Activated CD8-positive, alpha-beta memory T cell treated with anti-CD3 and anti-CD28 coated beads, Interleukin-2, amount 50 U/mL, for 24 hours (primary cell): ENCODE data around the gene SYT8.
A peak's percentile ranks its signal among the peaks of the same experiment; 100 is the strongest.
"Not testable (repeated sequence)": the region's sequence is repeated elsewhere in the genome, so short reads cannot be mapped to it uniquely, and the experiment has no call there.

Experiments used
- DNase-seq: peaks from one replicate; pipeline ENCODE4 v3.0.0-alpha.2; 2020; ENCODE audit errors: extremely low read depth

The SYT8 gene

DNA sequence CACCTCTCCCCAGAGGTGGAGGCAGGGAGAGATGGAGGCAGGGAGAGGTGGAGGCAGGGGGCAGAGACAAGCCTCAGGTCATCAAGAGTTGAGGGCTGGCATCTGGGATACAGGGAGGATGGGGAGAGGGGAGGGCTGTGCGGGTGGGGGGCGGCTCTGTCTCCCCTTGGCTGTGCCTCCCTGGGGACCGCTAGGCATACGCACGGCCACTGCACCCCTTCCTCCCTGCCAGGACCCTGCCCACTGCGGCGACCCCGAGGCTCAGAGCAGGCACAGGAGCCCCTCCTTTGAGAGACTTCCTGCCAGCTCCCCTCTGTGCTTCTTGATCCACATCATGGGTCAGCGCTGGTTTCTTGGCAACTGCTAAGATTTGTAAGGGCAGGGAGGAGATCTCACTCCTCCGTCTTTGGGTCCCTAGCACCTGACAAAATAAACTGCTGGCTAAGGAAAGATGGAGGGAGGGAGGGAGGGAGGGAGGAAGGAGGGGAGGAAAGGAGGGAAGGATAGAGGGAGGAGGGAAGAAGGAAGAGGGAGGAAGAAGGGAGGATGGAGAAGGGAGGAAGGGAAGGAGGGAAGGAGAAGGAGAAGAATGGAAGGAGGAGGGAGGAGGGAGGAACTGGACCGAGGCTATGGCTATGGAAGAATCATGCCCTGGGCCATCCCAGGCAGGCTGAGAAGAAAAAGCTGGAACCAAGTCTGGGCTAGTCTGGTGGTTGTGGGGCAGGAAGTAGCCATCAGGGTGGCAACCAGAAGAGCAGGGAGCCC, 38.4 kb downstream of the SYT8 start:
- DNase-seq: no peak

DNA sequence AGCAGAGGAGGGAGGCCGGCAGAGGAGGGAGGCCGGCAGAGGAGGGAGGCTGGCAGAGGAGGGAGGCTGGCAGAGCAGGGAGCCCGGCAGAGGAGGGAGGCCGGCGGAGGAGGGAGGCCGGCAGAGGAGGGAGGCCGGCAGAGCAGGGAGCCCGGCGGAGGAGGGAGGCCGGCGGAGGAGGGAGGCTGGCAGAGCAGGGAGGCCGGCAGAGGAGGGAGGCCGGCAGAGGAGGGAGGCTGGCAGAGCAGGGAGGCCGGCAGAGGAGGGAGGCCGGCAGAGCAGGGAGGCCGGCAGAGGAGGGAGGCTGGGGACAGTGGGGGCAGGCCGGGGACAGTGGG, 39.0 kb downstream of the SYT8 start:
- DNase-seq: not testable (repeated sequence)

DNA sequence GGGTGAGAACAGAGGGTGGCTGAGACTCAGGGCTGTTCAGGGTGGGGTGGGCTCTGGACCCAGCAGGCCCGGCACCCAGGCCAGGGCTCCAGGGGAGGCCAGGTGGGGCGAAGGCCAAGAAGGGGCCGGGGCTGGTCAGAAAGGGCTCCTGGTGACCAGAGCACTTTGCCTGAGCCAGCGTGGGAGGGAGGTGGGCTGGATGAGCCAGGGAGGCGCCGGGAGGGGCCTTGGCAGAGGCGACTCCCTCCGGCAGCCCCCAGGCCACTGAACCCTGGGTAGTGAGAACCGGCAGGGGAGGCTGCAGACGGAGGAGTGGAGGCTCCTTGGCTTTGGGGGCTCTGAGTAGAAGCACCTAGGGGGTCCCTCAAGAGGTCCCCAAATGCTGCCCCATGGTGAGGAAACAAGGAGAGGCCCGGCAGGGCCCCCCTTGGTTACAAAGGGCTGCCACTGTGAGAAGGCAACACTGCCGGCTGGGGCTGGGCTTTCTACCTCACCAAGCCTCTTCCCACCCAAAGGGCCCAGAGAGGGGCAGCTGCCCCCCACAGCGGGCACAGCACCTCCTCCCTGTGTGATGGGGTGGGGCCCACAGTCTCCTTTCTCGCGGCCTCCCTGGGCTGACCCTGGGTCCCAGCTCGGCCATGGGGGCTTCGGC, 39.8 kb downstream of the SYT8 start:
- DNase-seq: not testable (repeated sequence)

DNA sequence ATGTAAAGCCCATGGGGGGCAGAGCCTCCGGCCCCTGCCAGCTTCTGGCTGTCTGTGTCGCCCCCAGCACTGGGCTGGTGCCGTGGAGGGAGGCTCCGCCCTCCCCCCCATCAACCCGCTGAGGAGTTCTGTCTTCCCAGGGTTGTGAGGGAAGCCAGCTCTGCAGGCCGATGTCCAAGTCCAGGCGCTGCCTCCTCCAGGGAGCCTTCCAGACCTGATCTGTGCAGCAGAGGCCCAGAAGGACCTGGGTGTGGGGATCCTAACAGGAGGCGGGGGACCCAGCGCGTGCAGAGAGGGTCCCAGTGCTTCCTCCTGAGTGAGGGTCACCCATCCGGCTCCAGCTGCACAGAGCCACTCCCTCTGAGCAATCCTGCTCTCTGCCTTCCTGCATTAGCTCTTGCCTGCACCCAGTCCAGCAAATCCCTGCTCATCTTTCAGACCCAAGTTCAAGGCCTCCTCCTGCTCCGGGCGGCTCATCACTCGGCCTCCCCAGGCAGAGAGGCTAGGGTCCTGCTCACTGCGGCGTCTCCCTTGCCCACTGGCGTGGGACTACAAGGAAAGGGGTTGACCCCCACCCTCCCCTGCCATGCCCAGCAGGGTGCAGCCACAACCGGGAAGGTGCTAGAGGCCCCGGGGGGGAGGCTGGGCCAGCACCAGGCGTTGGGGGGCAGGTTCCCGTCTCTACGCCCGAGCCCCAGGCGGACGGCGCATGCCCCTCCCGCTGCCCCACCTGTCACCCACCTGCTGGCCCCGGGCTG, 40.5 kb downstream of the SYT8 start:
- DNase-seq: no peak

DNA sequence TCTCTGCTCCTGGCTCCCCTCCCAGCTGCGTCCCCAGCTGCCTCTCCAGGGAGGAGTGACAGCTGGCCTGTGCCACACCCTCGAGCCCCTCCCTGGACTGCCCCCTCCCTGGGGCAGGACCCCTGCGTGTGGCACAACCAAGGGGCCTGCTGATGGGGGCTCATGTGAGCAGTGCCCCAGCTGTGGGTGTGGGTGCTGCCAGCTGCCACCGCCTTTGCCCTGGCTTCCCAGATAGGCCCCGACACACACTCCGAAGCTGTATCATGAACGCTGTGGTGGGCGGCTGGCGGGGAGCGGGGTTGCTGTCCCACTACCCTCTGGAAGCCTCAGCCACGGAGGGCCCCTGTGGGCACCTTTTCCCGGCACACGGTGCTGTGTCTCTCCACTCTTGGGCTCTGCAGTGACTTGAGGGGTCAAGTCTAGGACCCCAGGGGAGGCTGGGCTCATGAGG, 41.1 kb downstream of the SYT8 start:
- not testable (repeated sequence) for DNase-seq

DNA sequence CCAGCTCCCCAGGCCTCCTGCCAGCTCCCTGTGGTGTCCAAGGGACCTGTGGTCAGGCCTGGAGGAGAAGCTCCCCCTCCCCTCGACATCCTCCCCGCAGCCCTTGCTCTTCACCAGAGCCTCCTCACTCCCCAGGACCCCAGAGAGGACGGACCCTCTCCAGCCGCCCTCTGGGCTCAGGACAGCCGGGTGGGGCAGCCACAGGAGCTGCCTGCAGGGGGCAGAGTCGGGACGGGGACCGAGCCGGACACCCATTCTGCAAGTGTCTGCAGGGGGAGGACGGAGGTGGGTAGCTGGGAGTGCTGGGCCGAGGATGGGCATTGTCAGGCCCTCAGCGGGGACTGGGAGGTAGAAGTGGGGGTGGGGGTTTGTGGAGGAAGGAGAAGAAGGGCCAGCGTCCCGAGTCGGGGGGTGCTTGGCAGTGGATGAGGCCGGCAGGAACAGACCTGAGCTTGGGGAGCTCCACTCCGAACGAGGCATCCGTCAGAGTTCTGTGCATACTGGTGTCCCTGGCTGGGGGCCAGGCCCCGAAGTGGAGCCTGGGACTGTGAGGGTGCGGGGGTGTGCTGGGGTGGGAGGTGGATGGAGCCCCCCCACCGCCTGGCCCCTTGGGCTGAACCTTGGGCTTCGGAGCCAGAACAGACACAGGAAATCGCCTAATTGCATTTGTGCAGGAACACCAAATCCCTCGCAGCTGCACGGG, 41.7 kb downstream of the SYT8 start:
- no peak for DNase-seq

DNA sequence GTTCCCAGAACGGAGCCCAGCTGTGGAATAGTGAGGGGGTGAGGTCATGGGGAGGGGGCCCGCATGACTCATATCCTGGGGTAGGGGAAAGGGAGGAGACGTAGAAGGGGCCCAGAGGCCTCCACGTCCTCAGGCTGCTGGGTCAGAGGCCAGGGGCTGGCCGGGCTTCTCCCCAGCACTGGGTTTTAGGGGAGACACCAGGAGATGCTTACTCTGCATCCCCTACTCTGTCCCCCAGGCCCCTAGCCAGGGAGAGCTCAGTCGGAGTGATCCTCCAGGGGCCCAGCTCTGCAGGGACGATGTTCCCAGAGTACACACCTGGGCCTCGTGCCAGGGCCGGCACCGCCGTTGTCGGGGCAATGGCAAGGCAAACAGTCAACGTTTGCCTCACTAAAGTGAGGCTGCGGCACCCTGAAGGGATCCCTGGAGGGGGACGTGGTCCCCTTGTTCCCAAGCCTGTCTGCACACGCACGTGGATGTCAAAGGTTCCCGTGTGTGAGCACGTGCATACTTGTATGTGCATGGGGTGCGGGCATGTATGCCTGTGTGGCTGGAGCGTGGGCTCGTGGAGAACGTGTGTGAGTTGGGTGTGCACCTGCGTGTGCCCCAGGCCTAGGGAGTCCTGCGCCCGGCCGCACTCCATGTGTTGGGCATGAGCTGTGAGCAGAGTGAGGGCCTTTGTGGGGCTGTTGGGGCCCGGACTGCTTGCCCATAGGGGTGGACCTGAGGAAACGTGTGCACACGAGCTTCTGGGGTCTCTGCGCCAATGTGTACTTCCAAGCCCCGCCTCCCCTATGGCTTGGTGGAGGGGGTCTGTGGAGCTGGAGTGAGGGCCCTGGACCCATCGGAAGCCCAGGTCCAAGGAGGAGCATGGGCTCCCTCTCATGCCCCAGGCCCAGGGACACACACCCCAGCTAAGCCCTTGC, 42.7 kb downstream of the SYT8 start:
- DNase-seq: no peak

DNA sequence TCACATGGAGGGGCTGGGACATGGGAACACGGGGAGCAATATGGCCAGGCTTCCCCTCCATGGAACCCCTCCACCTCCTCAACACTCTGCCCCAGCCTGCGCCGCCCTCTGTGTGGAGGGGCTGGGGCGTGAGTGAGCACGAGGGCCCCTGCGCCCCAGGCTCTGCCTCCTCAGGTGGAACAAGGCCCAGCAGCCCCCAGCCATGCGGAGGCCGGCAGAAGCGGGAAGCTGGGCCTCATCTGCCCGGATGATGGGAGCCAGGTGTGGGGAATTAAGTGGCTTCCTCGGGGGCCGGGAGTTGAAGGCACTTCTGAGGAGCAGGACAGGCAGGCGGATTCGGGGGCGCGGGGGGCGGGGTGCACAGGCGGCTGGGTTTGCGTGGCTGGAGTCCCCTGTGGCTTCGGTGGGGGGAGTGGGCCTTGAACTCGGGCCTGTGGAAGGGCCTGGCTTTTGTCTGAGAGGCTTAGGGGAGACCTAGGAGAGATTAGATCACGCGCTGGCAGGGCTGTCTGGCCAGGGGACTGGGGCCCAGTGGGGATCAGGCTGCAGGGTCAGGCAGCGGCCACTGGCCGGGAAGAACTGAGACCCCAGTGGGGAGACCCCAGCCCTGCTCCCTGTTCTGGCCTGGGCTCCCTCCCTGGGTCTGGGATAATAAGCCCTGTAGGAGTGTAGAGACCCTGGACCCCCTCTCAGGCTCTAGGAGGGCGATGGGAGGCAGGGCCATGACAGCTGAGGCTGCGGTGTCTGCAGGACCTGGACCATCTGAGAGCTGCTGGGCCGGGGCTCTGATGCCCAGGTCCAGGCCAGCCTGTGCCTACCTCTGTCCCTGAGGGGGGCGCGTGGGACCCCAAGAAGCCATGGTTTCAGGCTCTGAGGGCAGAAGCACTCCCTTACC, 43.6 kb downstream of the SYT8 start:
- no peak for DNase-seq

DNA sequence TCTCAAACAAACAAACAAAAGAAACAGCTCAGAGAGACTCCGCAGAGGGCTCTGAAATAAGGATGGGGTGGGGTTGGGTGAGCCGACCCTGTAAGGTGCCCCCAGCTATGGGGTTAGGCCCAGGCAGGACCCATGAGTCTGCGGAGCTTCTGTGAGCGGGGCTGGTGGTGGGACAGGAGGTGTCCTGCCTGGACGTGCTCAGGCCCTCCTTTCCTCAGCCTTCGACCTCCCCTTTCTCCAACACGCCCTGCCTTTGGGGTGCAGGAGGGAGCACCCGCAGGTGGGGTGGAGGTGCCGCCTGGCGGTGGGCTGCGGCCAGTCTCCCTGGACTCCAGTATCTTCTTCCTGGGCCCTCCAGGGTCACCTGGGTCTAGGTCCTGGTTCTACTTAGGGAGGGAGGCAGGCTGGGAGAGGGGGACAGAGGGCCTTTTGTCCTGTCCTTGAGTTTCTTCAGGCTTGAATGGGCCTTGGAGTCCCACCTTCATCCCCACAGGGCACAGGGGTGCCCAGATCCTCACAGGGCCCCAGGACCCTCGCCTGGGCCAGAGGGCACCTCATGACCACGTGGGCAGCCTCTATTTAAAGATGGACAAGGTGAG, 44.7 kb downstream of the SYT8 start:
- DNase-seq: no peak

DNA sequence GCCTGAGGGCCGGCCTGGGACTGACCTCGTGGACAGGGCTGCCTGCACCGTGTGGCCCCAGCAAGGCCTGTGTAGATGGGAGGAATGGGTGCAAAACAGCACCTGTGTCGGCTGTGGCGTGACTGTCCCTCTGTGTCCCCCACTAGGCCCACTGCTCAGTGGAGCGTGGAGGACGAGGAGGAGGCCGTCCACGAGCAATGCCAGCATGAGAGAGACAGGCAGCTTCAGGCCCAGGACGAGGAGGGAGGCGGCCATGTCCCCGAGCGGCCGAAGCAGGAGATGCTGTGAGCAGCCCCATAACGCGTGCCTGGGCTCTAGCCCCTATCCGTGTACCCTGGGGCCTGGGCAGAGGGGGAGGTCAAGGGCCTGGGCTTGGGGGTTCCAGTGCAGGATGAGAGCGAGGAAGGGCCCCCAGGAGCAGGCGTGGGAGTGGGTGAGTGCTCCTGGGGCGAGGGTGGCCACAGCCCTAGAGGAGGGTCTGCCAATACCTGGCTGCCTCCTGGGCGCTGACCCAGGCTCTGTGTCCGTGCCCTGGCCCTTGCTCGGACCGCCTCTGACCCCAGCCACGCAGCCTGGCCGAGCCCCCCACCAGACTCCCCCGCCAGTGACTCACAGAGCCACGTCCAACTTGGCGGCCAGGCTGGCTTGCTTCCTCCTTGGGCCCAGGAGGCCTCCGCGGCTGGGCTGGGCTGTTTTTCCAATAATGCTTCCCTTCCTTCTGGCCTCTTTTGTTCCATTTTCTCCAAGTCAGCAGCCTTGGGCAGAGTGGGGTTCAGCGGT, 45.3 kb downstream of the SYT8 start:
- no peak for DNase-seq

DNA sequence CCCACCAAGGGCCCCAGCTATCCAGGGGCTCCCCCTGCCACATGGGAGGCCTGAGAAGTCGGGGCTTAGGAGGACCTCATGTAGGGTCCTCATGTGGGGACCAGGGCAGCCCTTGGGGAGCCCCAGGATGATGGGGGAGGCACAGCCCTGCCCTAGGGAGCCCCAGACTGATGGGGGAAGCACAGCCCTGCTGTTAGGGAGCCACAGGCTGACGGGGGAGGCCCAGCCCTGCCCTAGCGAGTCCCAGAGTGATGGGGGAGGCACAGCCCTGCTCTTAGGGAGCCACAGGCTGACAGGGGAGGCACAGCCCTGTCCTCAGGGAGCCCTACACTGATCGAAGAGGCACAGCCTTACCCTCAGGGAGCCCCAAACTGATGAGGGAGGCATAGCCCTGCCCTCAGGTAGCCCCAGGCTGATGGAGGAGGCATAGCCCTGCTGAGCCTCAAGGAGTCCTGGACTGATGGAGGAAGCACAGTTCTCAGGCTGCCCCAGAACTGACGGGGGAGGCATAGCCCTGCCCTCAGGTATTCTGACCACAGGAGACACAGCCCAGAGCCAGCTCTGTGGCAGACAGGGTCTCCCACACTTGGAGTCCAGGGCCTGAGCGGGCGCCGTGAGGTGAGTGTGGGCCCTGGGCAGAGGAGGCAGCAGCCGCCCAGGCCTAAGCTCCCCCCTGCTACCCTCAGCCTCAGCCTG, 46.1 kb downstream of the SYT8 start:
- no peak for DNase-seq

DNA sequence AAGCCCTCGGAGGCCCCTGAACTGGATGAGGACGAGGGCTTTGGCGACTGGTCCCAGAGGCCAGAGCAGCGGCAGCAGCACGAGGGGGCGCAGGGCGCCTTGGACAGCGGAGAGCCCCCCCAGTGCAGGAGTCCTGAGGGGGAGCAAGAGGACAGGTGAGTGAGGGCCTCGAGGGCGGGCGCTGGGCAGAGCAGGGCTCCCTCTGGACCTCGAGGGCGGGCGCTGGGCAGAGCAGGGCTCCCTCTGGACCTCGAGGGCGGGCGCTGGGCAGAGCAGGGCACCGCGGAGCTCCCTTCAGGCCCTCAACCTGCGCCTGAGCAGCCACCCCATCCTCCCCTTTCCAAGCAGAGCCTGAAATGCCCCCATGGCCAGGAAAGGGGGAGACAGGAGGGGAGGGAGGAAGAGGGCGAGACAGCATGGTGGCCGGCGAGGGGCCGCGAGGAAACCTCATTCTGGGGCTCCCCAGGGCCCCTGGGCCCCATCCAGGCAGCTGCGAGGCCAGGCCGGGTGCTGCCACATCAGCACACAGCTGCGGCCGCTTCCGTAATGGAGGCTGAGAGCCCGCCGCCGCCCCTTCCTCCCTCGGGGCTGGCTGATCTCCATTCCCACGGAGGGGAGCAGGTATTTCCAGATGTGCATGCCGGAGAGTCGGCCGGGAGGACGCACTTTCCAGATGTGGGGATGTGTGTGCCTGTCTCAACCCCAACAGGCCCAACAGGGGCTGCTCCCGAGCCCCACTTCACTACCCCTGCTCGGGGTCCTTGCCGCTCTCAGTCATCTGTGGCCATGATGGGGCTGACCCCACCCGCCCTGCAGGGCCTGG, 46.9 kb downstream of the SYT8 start:
- no peak for DNase-seq

DNA sequence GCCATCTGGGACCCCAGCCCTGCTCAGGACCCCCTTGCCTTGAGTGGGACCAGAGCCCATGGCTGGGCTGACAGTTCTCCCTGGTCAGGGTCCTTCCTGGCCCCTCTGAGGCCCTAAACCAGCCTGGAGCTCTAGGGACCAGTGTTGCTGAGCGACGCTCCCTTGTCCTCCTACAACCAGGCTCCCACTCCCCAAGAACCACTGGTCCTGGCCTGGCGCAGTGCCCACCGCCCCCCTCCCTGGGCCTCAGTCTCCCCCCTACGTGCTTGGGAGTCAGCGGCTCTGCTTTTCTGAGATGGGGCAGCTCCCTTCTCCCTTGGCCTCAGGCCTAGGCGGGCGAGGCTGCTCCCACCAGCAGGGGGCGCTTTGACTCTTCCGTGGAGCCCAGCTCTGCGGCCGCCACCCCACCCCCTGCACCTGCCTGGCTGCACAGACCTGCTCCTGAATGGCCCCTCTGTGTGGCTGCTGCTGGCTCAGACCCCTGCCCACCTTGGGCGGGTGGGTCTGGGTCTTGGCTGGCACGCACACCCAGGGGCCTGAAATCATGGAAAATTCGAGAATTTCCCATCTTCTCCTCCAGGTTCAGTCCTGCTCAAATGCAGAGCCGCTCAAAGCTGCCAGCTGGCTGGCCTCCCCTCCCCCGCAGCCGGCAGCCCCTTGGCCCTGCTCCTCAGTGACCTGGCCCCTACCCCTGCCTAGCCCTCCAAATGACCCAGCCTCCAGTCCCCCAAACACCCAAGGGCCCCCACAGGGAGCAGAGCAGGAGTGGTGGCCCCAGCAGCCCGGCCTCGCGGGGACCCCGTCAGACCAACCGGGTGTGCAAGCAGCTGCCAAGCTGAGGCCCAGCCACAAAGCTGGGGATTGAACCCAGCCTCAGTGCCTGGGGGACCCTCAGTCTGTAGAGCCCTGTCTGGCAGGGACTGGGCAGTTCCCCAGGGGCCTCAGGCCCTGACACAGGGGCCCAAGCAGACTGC, 47.8 kb downstream of the SYT8 start:
- DNase-seq: peak; percentile 43

DNA sequence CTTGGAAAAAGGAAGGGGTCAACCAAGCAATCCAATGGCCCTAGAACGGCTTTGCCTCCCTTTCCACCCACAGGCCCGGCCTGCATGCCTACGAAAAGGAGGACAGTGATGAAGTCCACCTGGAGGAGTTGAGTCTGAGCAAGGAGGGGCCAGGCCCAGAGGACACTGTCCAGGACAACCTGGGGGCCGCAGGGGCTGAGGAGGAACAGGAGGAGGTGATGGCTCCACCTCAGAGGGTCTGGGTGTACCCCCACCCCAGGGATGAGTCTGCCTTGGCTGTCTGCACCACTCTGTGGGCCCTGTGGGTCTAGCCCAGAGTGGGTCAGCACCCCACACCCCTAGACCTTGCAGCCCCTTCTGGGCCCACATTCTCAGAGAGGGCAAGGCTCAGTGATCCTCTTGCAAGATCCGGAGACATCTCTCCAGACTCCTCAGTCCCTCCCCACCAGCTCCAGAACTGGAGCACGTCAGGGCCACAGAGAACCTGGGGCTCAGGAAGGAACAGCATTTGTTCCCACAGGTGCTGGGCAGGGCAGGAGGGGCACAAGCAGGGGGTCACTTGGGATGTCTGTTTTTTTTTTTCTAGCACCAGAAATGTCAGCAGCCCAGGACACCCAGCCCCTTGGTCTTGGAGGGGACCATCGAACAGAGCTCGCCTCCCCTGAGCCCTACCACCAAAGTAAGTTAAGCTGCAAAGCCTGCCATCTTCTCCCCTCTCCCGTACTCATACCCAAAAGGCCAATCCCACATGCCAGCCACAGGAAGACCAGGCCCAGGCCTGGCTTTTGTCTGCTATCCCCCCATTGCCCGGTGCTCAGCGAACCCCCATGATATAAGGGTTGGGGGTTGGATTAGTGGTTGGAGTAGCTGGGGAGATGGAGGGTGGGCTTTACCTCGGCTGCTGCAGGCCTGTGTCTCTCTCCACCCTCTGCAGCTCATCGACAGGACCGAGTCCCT, 48.8 kb downstream of the SYT8 start:
- no peak for DNase-seq

DNA sequence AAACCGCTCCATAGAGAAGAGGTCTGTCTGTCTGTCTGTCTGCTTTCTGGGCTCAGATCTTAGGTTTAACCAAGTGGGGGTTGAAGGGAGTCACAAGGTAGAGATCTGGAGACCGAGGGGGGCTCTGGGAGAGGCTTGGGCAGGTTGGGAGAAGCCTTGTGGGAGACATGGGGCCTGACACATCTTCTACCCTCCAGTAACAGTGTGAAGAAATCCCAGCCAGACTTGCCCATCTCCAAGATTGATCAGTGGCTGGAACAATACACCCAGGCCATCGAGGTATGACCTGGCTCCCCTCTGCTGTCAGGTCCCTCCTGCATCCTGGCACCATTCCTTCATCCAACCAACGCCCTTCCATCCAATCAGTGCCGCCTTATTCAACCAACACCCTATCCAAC, 49.5 kb downstream of the SYT8 start:
- DNase-seq: no peak
